HepG2 (cell line): ENCODE results near the gene HMG20B. TPM values are rescaled to one million over a fixed set of nuclear protein-coding genes. Genes with fewer than 3 reads are reported as not detected.
A peak's percentile ranks its signal among the peaks of the same experiment; 100 is the strongest.

Experiments
- ATAC-seq: fragments of 200-7000 bp; cut with Tn5 transposase; 3 replicates; pipeline ENCODE4 v1.9.1; 2020; ENCODE audit warnings: mild to moderate bottlenecking, moderate library complexity
- BruUV-seq: library from RNA; stranded (reverse); fragments of 400-500 nt; replicated peaks from 2 replicates; lab custom pipeline; 2021; lab: Mats Ljungman, UMichigan
- CTCF ChIA-PET: fragments of 300-600 bp; formaldehyde crosslinking; extraction: SDS; loops from one replicate; lab custom pipeline; 2021; ENCODE audit warnings: low total read pairs, inconsistent platforms, low intra/inter-chr PET ratio; lab: Yijun Ruan, JAX
- POLR2A ChIA-PET: fragments of 350-600 bp; sonication (Branson Sonifier 250); formaldehyde crosslinking; loops from one replicate; lab custom pipeline; 2020; ENCODE audit warnings: antibody characterized with exemption, inconsistent platforms; lab: Yijun Ruan, JAX
- DNase-seq: peaks from one replicate; pipeline ENCODE4 v3.0.0-alpha.2; 2015; ENCODE audit warnings: low spot score
- FAIRE-seq: peaks from 3 replicates; lab custom pipeline; 2011; peaks lifted over from hg19 to GRCh38; lab: Jason Lieb, UNC
- H2AFZ ChIP-seq: one replicate; pipeline ENCODE4 v1.6.1; 2011; ENCODE audit warnings: low read length, inconsistent platforms
- H3K27ac ChIP-seq: fragments of 300-600 bp; 3 replicates; pipeline ENCODE4 v1.8.0; 2011; ENCODE audit warnings: mixed run types, mild to moderate bottlenecking, mixed read lengths, low read length, inconsistent platforms; ENCODE audit not compliant: insufficient read depth; ENCODE audit errors: extremely low read length
- H3K27me3 ChIP-seq, 2 experiments: fragments of 200-600 bp in 1 of 2; 2 replicates in 1 of 2; 3 replicates in 1 of 2; pipeline versions ENCODE4 v1.6.0 to v1.8.0; 2011; ENCODE audit warnings: low read length in 2 of 2, mild to moderate bottlenecking in 2 of 2, moderate library complexity in 2 of 2, inconsistent platforms in 1 of 2; ENCODE audit not compliant: insufficient read depth in 2 of 2, control insufficient read depth in 1 of 2
- H3K36me3 ChIP-seq, 2 experiments: fragments of 200-600 bp in 1 of 2; replicated peaks in 1 of 2; 2 replicates in 1 of 2; 3 replicates in 1 of 2; pipeline versions ENCODE4 v1.5.1 to v1.8.0; 2011; ENCODE audit warnings: low read length in 2 of 2, inconsistent platforms in 1 of 2; ENCODE audit not compliant: insufficient read depth in 2 of 2, control insufficient read depth in 1 of 2
- H3K4me1 ChIP-seq: 2 replicates; pipeline ENCODE4 v1.5.1; 2012; ENCODE audit warnings: low read length, inconsistent platforms; ENCODE audit not compliant: insufficient read depth
- H3K4me2 ChIP-seq: 2 replicates; pipeline ENCODE4 v1.6.0; 2011; ENCODE audit warnings: low read depth, low read length, inconsistent platforms
- H3K4me3 ChIP-seq, 3 experiments: fragments of 200-600 bp in 1 of 3; sonication (generic), shearing (Covaris generic) in 1 of 3; replicated peaks in 1 of 3; 2 replicates each; pipeline ENCODE4 v1.5.1; 2011 to 2016; ENCODE audit warnings: low read length in 3 of 3, inconsistent platforms in 2 of 3, low read depth in 2 of 3, mild to moderate bottlenecking in 2 of 3, control low read depth in 1 of 3, mixed read lengths in 1 of 3; ENCODE audit not compliant: insufficient read depth in 1 of 3
- H3K79me2 ChIP-seq: one replicate; pipeline ENCODE4 v1.6.1; 2011; ENCODE audit warnings: low read length, inconsistent platforms; ENCODE audit not compliant: insufficient read depth
- H3K9ac ChIP-seq: 2 replicates; pipeline ENCODE4 v1.6.0; 2011; ENCODE audit warnings: mild to moderate bottlenecking, low read depth, low read length, inconsistent platforms; ENCODE audit not compliant: insufficient read depth
- H3K9me3 ChIP-seq: 2 replicates; pipeline ENCODE4 v1.5.1; 2012; ENCODE audit warnings: mild to moderate bottlenecking, low read length
- H4K20me1 ChIP-seq: 2 replicates; pipeline ENCODE4 v1.6.0; 2011; ENCODE audit warnings: inconsistent platforms, mild to moderate bottlenecking, low read length, moderate library complexity; ENCODE audit not compliant: insufficient read depth
- ATF6 ChIP-seq: sonication (generic); formaldehyde crosslinking; conservative IDR thresholded peaks from 2 replicates; pipeline ENCODE4 v1.4.0; 2020; ENCODE audit warnings: missing genetic modification reagents
- ATF7 ChIP-seq, 2 experiments: fragments of 450-650 bp in 1 of 2; sonication (generic) in 1 of 2; formaldehyde crosslinking in 1 of 2; IDR thresholded peaks; 2 replicates each; pipeline versions ENCODE4 v1.4.0 to v1.6.1; 2016 to 2020; ENCODE audit warnings: antibody characterized with exemption in 1 of 2, mild to moderate bottlenecking in 1 of 2, missing genetic modification reagents in 1 of 2
- FOXK2 ChIP-seq: fragments of 450-650 bp; IDR thresholded peaks from 2 replicates; pipeline ENCODE4 v1.6.1; 2016
- IKZF4 ChIP-seq: sonication (generic); formaldehyde crosslinking; IDR thresholded peaks from 2 replicates; pipeline ENCODE4 v1.5.1; 2020; ENCODE audit warnings: borderline replicate concordance, mild to moderate bottlenecking, low read depth, missing genetic modification reagents; ENCODE audit errors: not compliant biosample characterization
- REXO4 ChIP-seq: sonication (generic); formaldehyde crosslinking; IDR thresholded peaks from 2 replicates; pipeline ENCODE4 v1.8.0; 2022; ENCODE audit warnings: missing genetic modification reagents, mild to moderate bottlenecking, borderline replicate concordance
- SRSF1 ChIP-seq: fragments of 200-400 bp; formaldehyde crosslinking; optimal IDR thresholded peaks from 2 replicates; pipeline ENCODE3; 2017; ENCODE audit warnings: mild to moderate bottlenecking, low read depth, low read length, moderate library complexity
- ZBTB26 ChIP-seq: IDR thresholded peaks from 2 replicates; pipeline ENCODE4 v1.6.1; 2016; ENCODE audit warnings: missing compliant biosample characterization, missing genetic modification reagents, borderline replicate concordance
- ZMYM2 ChIP-seq: sonication (generic); formaldehyde crosslinking; IDR thresholded peaks from 2 replicates; pipeline ENCODE4 v1.8.0; 2022; ENCODE audit warnings: mild to moderate bottlenecking, missing genetic modification reagents
- ZNF350 ChIP-seq: sonication (generic); formaldehyde crosslinking; IDR thresholded peaks from 2 replicates; pipeline ENCODE4 v1.4.0; 2020; ENCODE audit warnings: mild to moderate bottlenecking, low read depth, missing genetic modification reagents, borderline replicate concordance
- ZNF792 ChIP-seq: IDR thresholded peaks from 2 replicates; pipeline ENCODE4 v1.6.1; 2016
- WGBS: methylation state at CpG from one replicate; pipeline ENCODE4 v1.1.6; 2017; ENCODE audit warnings: low lambda C conversion rate; 5-methylcytosine and 5-hydroxymethylcytosine counted together
- in situ Hi-C: cut with HindIII; loops from 2 replicates; pipeline ENCODE4 v1.10.0; 2017; ENCODE audit warnings: low pct_unique_long_range_greater_than_20kb; ENCODE audit not compliant: extremely low pct_ligation_motif_present
- intact Hi-C: fragments of 100-400 bp; cut with micrococcal nuclease; formaldehyde crosslinking; loops from one replicate; pipeline ENCODE4 v1.10.0; 2022; ENCODE audit not compliant: unreplicated experiment
- polyA plus RNA-seq, 8 experiments: library from polyadenylated mRNA; depleted of rRNA in 3 of 8; stranded (reverse) in 7 of 8; unstranded in 1 of 8; fragments of >200 nt; fragmentation: Illumina TruSeq in 4 of 8; extraction: Trizol in 4 of 8; gene quantifications; 2 replicates each; pipeline versions ENCODE4 v1.2.1 to v1.2.3, GENCODE V29; 2011 to 2016; ENCODE audit warnings: low read depth in 4 of 8, missing spikeins in 1 of 8, mixed read lengths in 1 of 8; ENCODE audit not compliant: insufficient read depth in 1 of 8
- total RNA-seq, 5 experiments: library from RNA; depleted of rRNA; stranded (reverse); fragments of >200 nt; fragmentation: Illumina TruSeq; extraction: Trizol; gene quantifications; 2 replicates each; pipeline ENCODE4 v1.2.3, GENCODE V29; 2016; ENCODE audit warnings: low read depth in 1 of 5
- TF ChIP-seq, protein P1 (sequence below): sonication (generic); formaldehyde crosslinking; IDR thresholded peaks from 2 replicates; pipeline ENCODE4 v1.4.0; 2020; ENCODE audit warnings: missing genetic modification reagents, mild to moderate bottlenecking, borderline replicate concordance

Gene HMG20B
- total and polyA plus RNA-seq, 2 of the 13 experiments (the other 11 are each of a cell fraction or from before 2014, with no cell fraction given), result 23.9 to 29.2 TPM

GRCh38 chr19:3622224-3622623 lies 49.5 kb downstream of the HMG20B start:
- ChIA-PET CTCF (no interaction called here), POLR2A (interaction anchor here (0.7 kb wide), 1 partner anchor 65 kb away, joined by 5 read pairs; the partner anchor contains the start of gene MFSD12)
- FAIRE-seq (no peak), DNase-seq (no peak), ATAC-seq (no peak)
- H3K27me3 ChIP-seq, result no peaks in the 10 kb centered on the region; a peak in 1 of 5 replicates
- no peaks in the 10 kb centered on the region for H3K9me3 ChIP-seq
- no peak overlapping the region for H3K4me2 ChIP-seq
- peaks cover 5% of the 10 kb centered on the region in 2 experiments; a peak in 2 of 5 replicates for H3K36me3 ChIP-seq
- H3K79me2 ChIP-seq, result peaks cover 20% of the 10 kb centered on the region
- intact Hi-C loops (no loop called here), in situ Hi-C loops (no loop called here)
- H2AFZ ChIP-seq, result no peak overlapping the region
- H3K4me1 ChIP-seq, result peaks cover 15% of the 10 kb centered on the region
- no peak overlapping the region for H3K9ac ChIP-seq
- peaks cover 8% of the 10 kb centered on the region; the same call in 1 of the 2 replicates for H4K20me1 ChIP-seq
- BruUV-seq, result no TSS peak
- peak; percentile 61 for TF ChIP-seq ATF7 (IDR thresholded peaks at IDR 0.05)
- no peak for TF ChIP-seq ATF7 (CRISPR knock-in tag; IDR thresholded peaks at IDR 0.05)
- no peak for TF ChIP-seq ZNF350 (CRISPR knock-in tag)
- TF ChIP-seq FOXK2, result no peak
- WGBS, result 92% methylated on average over 12 of the region's 12 CpGs
- no peak overlapping the region for H3K27ac ChIP-seq
- no peak overlapping the region for H3K4me3 ChIP-seq

DNA sequence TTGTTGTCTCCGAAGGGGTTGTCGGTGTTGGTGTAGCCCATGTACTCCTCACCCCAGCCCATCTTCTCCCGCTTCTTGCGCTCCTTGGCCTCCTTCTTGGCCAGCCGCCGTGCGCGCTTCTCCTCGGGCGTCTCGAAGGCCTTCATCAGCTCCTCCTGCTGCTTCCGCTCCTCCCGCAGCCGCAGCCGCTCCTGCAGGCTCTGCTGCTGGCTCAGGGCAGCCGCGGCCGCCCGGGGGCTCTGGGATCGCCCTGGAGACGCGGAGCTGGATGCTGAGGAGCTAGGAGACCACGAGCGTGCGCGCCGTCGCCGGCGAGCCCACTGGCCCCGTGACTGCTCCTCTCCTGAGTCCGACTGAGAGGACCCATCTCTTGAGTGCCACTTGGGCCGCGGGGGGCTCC lies 51.0 kb downstream of the HMG20B start:
- CTCF ChIA-PET, result no interaction called here
- ATAC-seq, result no peak
- TF ChIP-seq ATF6 (CRISPR knock-in tag) (no peak), IKZF4 (CRISPR knock-in tag) (no peak), ZNF792 (CRISPR knock-in tag) (no peak), SRSF1 (no peak), ZBTB26 (CRISPR knock-in tag) (no peak), ZMYM2 (CRISPR knock-in tag) (no peak), REXO4 (CRISPR knock-in tag) (no peak)
- TF ChIP-seq, protein P1, sequence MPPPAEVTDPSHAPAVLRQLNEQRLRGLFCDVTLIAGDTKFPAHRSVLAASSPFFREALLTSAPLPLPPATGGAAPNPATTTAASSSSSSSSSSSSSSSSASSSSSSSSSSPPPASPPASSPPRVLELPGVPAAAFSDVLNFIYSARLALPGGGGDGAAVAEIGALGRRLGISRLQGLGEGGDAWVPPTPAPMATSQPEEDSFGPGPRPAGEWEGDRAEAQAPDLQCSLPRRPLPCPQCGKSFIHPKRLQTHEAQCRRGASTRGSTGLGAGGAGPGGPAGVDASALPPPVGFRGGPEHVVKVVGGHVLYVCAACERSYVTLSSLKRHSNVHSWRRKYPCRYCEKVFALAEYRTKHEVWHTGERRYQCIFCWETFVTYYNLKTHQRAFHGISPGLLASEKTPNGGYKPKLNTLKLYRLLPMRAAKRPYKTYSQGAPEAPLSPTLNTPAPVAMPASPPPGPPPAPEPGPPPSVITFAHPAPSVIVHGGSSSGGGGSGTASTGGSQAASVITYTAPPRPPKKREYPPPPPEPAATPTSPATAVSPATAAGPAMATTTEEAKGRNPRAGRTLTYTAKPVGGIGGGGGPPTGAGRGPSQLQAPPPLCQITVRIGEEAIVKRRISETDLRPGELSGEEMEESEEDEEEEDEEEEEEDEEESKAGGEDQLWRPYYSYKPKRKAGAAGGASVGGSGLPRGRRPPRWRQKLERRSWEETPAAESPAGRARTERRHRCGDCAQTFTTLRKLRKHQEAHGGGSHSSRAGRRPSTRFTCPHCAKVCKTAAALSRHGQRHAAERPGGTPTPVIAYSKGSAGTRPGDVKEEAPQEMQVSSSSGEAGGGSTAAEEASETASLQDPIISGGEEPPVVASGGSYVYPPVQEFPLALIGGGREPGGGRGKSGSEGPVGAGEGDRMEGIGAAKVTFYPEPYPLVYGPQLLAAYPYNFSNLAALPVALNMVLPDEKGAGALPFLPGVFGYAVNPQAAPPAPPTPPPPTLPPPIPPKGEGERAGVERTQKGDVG (CRISPR knock-in tag), result no peak

More for the DNA sequence above, 51.0 kb downstream of the HMG20B start:
- FAIRE-seq (no peak), DNase-seq (no peak)
- intact Hi-C loops, result no loop called here
- H3K27ac ChIP-seq, result no peak overlapping the region
- no peak overlapping the region for H3K9ac ChIP-seq
- no TSS peak for BruUV-seq
- WGBS, result 93% methylated on average over 29 of the region's 34 CpGs
- in situ Hi-C loops, result no loop called here
- no peak overlapping the region for H3K4me2 ChIP-seq
- no peak overlapping the region for H2AFZ ChIP-seq
- POLR2A ChIA-PET, result no interaction called here
- H3K4me3 ChIP-seq, result no peak overlapping the region
- peaks cover 4 to 5% of the 10 kb centered on the region in 2 experiments; a peak in 2 of 5 replicates for H3K36me3 ChIP-seq
- H3K79me2 ChIP-seq, result peaks cover 20% of the 10 kb centered on the region
- no peaks in the 10 kb centered on the region for H3K9me3 ChIP-seq
- H3K27me3 ChIP-seq, result no peaks in the 10 kb centered on the region; a peak in 1 of 5 replicates
- H3K4me1 ChIP-seq, result peaks cover 18% of the 10 kb centered on the region
- peaks cover 8% of the 10 kb centered on the region; the same call in 1 of the 2 replicates for H4K20me1 ChIP-seq
